Mesothelial cell of epicardium (in vitro differentiated cells): Measurements from ENCODE around the gene FAM174C. TPM values are rescaled to one million over a fixed set of nuclear protein-coding genes. Genes with fewer than 3 reads are reported as not detected.
"Not testable (repeated sequence)": the region's sequence is repeated elsewhere in the genome, so short reads cannot be mapped to it uniquely, and the experiment has no call there.

Source experiments
- DNase-seq, 2 experiments: peaks; one replicate each; pipeline ENCODE4 v3.0.0; 2021; ENCODE audit warnings: low spot score in 2 of 2; ENCODE audit not compliant: unreplicated experiment in 2 of 2
- H3K27ac Mint-ChIP-seq: 2 replicates; pipeline ENCODE4 v1.8.0; 2021; ENCODE audit warnings: mixed read lengths
- H3K27me3 Mint-ChIP-seq: 2 replicates; pipeline ENCODE4 v1.8.0; 2021; ENCODE audit warnings: low read depth, mixed read lengths
- H3K36me3 Mint-ChIP-seq: 2 replicates; pipeline ENCODE4 v1.8.0; 2021; ENCODE audit warnings: mixed read lengths
- H3K4me1 Mint-ChIP-seq: 2 replicates; pipeline ENCODE4 v1.8.0; 2021; ENCODE audit warnings: mixed read lengths
- H3K4me3 Mint-ChIP-seq: 2 replicates; pipeline ENCODE4 v1.8.0; 2021; ENCODE audit warnings: mild to moderate bottlenecking, moderate library complexity, mixed read lengths
- H3K9me3 Mint-ChIP-seq: 2 replicates; pipeline ENCODE4 v1.8.0; 2021; ENCODE audit warnings: mixed read lengths
- CTCF ChIP-seq: fragments of 200-600 bp; sonication (generic); IDR thresholded peaks from one replicate; pipeline ENCODE4 v1.5.0; 2021; ENCODE audit warnings: antibody characterized with exemption; ENCODE audit not compliant: unreplicated experiment
- total RNA-seq: library from RNA; stranded (reverse); gene quantifications from 3 replicates; pipeline ENCODE4 v1.2.1, GENCODE V29; 2021

Gene FAM174C
- total RNA-seq, 1 donor from 2014 or later = 24.4 TPM

- H3K9me3 Mint-ChIP-seq = no peaks in the 10 kb centered on the region
- no peak overlapping the region for H3K27ac Mint-ChIP-seq
- no peak for TF ChIP-seq CTCF
- no peak for DNase-seq
- no peaks in the 10 kb centered on the region for H3K4me1 Mint-ChIP-seq
- no peaks in the 10 kb centered on the region for H3K27me3 Mint-ChIP-seq
- H3K36me3 Mint-ChIP-seq = no peaks in the 10 kb centered on the region
- H3K4me3 Mint-ChIP-seq = no peak overlapping the region
Measured at GRCh38 chr19:1300744-1301490, 25.6 kb downstream of the FAM174C start.

GRCh38 chr19:1302533-1303239, 27.4 kb downstream of the FAM174C start:
- no peak overlapping the region for H3K4me3 Mint-ChIP-seq
- H3K4me1 Mint-ChIP-seq = no peaks in the 10 kb centered on the region
- no peaks in the 10 kb centered on the region for H3K9me3 Mint-ChIP-seq
- DNase-seq = no peak
- H3K36me3 Mint-ChIP-seq = no peaks in the 10 kb centered on the region
- no peak for TF ChIP-seq CTCF
- H3K27ac Mint-ChIP-seq = no peak overlapping the region
- H3K27me3 Mint-ChIP-seq = no peaks in the 10 kb centered on the region

GRCh38 chr19:1304197-1304924, 29.0 kb downstream of the FAM174C start:
- DNase-seq = no peak
- TF ChIP-seq CTCF = no peak
- H3K36me3 Mint-ChIP-seq = no peaks in the 10 kb centered on the region
- no peak overlapping the region for H3K27ac Mint-ChIP-seq
- no peaks in the 10 kb centered on the region for H3K27me3 Mint-ChIP-seq
- H3K4me1 Mint-ChIP-seq = no peaks in the 10 kb centered on the region
- no peaks in the 10 kb centered on the region for H3K9me3 Mint-ChIP-seq
- no peak overlapping the region for H3K4me3 Mint-ChIP-seq

GRCh38 chr19:1305354-1305753, 30.0 kb downstream of the FAM174C start:
- not testable (repeated sequence) for H3K36me3 Mint-ChIP-seq, DNase-seq, H3K4me1 Mint-ChIP-seq, H3K9me3 Mint-ChIP-seq, H3K4me3 Mint-ChIP-seq, H3K27ac Mint-ChIP-seq, H3K27me3 Mint-ChIP-seq

- H3K4me1 Mint-ChIP-seq = peaks cover 1% of the 10 kb centered on the region
- TF ChIP-seq CTCF = no peak
- no peak overlapping the region for H3K27ac Mint-ChIP-seq
- H3K36me3 Mint-ChIP-seq = no peaks in the 10 kb centered on the region
- no peak overlapping the region for H3K4me3 Mint-ChIP-seq
- no peaks in the 10 kb centered on the region for H3K9me3 Mint-ChIP-seq
- DNase-seq = no peak
- H3K27me3 Mint-ChIP-seq = no peaks in the 10 kb centered on the region
Measured at GRCh38 chr19:1307320-1307719, 32.0 kb downstream of the FAM174C start.
